ENCODE data around the gene JMY.

The JMY gene

GRCh38 chr5:79287380-79287779, 51.4 kb downstream of the JMY start:
- H3K4me3 ChIP-seq (ENCODE audit: low read depth, low read length) = no peak overlapping the region
- TF ChIP-seq, protein P1, sequence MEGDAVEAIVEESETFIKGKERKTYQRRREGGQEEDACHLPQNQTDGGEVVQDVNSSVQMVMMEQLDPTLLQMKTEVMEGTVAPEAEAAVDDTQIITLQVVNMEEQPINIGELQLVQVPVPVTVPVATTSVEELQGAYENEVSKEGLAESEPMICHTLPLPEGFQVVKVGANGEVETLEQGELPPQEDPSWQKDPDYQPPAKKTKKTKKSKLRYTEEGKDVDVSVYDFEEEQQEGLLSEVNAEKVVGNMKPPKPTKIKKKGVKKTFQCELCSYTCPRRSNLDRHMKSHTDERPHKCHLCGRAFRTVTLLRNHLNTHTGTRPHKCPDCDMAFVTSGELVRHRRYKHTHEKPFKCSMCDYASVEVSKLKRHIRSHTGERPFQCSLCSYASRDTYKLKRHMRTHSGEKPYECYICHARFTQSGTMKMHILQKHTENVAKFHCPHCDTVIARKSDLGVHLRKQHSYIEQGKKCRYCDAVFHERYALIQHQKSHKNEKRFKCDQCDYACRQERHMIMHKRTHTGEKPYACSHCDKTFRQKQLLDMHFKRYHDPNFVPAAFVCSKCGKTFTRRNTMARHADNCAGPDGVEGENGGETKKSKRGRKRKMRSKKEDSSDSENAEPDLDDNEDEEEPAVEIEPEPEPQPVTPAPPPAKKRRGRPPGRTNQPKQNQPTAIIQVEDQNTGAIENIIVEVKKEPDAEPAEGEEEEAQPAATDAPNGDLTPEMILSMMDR (IDR thresholded peaks at IDR 0.05; ENCODE audit: borderline replicate concordance, insufficient read depth, low read depth, low read length) = no peak

DNA sequence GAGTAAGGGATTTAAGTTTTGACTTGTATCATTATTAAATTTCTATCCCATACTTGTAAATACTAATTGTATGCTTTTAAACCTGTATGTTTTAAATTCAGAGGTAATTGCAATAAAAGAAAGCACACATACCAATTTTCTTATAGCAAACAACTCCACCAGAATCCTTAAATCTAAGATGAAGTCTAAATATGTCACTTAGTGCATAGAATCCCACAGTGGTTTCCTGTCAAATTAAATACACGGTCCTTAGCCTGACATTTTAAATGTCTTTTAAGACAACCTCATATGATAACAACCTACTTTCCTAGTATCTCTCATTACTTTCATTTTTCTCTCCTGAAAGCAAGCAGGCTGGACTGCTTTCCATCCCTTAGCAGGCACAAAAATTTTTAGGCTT, 52.0 kb downstream of the JMY start:
- H3K4me3 ChIP-seq (ENCODE audit: low read depth, low read length) = no peak overlapping the region
- TF ChIP-seq, protein P1 (IDR thresholded peaks at IDR 0.05; ENCODE audit: borderline replicate concordance, insufficient read depth, low read depth, low read length) = no peak

DNA sequence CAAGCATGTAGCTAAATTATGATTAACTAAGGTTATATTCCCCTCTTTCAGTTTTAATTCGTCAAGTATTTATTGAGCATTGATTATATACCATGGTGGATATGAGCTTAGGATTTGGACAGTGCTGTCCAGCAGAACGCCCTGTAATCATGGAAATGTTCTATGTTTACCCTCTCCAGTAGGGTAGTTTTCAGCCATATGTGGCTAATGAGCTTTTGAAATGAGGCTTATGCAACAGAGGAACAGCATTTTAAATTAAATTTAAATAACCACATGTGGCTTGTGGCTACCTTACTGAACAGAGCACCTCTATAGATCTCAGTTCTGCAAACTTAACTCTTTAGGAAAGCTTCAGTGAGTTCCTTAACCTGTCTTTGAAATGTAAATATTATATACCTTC, 59.1 kb downstream of the JMY start:
- H3K4me3 ChIP-seq (ENCODE audit: low read depth, low read length) = no peak overlapping the region
- TF ChIP-seq, protein P1 (IDR thresholded peaks at IDR 0.05; ENCODE audit: borderline replicate concordance, insufficient read depth, low read depth, low read length) = no peak

- H3K4me3 ChIP-seq (ENCODE audit: low read depth, low read length) = no peak overlapping the region
- TF ChIP-seq, protein P1 (IDR thresholded peaks at IDR 0.05; ENCODE audit: borderline replicate concordance, insufficient read depth, low read depth, low read length) = no peak
These were observed 61.7 kb downstream of the JMY start for GRCh38 chr5:79297661-79298060.

DNA sequence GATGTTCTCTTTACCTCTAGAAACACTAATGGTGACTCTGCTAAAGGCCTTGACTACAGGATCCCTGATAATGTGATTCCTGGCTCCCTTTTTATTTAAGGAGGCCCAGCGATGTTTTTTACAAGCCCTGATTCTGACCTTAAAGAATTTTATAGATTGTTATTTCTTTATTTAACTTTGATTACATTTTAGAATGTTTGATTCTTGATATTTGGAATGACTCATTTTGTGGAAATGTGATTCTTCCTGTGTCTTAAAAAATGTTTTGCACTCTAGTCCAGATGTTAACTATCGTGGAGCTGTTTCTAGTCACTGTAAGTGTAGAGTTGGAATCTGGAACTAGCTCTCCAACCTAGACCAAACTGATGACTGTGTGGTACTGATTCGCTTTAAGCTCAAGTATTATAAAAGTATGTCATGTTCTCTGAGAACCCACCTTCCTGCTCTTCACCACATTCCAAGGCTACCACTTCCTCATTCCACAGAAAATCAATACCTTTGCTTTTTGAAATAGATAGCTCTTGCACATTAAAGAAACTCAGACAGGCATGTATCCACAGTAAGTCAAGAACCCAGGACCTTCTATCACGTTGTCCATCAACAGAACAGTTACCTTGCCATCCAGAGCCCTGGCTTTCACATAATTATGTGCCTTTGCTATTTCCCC, 65.2 kb downstream of the JMY start:
- TF ChIP-seq, protein P1 (IDR thresholded peaks at IDR 0.05; ENCODE audit: borderline replicate concordance, insufficient read depth, low read depth, low read length) = no peak
- no peak overlapping the region for H3K4me3 ChIP-seq (ENCODE audit: low read depth, low read length)

- no peak overlapping the region for H3K4me3 ChIP-seq (ENCODE audit: low read depth, low read length)
- TF ChIP-seq, protein P1 (IDR thresholded peaks at IDR 0.05; ENCODE audit: borderline replicate concordance, insufficient read depth, low read depth, low read length) = no peak
These were observed 66.5 kb downstream of the JMY start for GRCh38 chr5:79302454-79302853.

- H3K4me3 ChIP-seq (ENCODE audit: low read depth, low read length) = no peak overlapping the region
- TF ChIP-seq, protein P1 (IDR thresholded peaks at IDR 0.05; ENCODE audit: borderline replicate concordance, insufficient read depth, low read depth, low read length) = no peak
These were observed 69.8 kb downstream of the JMY start for GRCh38 chr5:79305706-79306105.
